Mucosa of descending colon (tissue), 3 donors: Measurements from ENCODE around the gene HTD2. TPM values are rescaled to one million over a fixed set of nuclear protein-coding genes. Genes with fewer than 3 reads are reported as not detected.

ENCODE experiments used
- ATAC-seq: fragments of 200-7000 bp; cut with Tn5 transposase; one replicate; pipeline ENCODE4 v1.9.1; 2020; ENCODE audit warnings: mild to moderate bottlenecking, moderate library complexity
- DNase-seq, 3 donors: peaks; one replicate each; pipeline ENCODE4 v3.0.0-alpha.2; 2020
- H3K36me3 ChIP-seq: fragments of 200-600 bp; one replicate; pipeline ENCODE4 v1.8.0; 2021; ENCODE audit warnings: low read depth, mild to moderate bottlenecking
- H3K4me1 ChIP-seq: fragments of 200-600 bp; one replicate; pipeline ENCODE4 v1.8.0; 2021; ENCODE audit warnings: low read depth, mild to moderate bottlenecking
- H3K4me3 ChIP-seq: fragments of 200-600 bp; one replicate; pipeline ENCODE4 v1.8.0; 2021; ENCODE audit warnings: mild to moderate bottlenecking
- H3K9me3 ChIP-seq: fragments of 200-600 bp; one replicate; pipeline ENCODE4 v1.8.0; 2021; ENCODE audit warnings: mild to moderate bottlenecking
- intact Hi-C, 2 donors: fragments of 100-400 bp; cut with DNase I in 1 of 2; cut with micrococcal nuclease in 1 of 2; formaldehyde crosslinking; loops; one replicate each; pipeline versions ENCODE4 v1.11.0 to v1.11.1; 2022; cut with DNase I, micrococcal nuclease
- total RNA-seq, 3 donors: library from RNA; stranded (reverse); fragmentation: NEBNext Ultra II Directional in 2 of 3; extraction: Animal tissue kit (Norgen Biotek cat#: 25700) in 2 of 3; gene quantifications; one replicate each; pipeline versions ENCODE4 v1.2.1 to v1.2.4, GENCODE V29; 2021 to 2023
- TF ChIP-seq, protein P1 (sequence below): fragments of 200-600 bp; IDR thresholded peaks from one replicate; pipeline ENCODE4 v1.8.0; 2022; ENCODE audit warnings: antibody characterized with exemption, mild to moderate bottlenecking
- donor health status: DM: no; HTN: no; CAD: no; lungs with moderate emphysema.
- donor health status: DM: no; HTN: no; CAD: no.
- donor health status: DM: no; HTN: yes; CAD: no.

Gene HTD2
- total RNA-seq, 3 donors from 2014 or later, result 9.7 to 13.7 (median 10.9) TPM

DNA sequence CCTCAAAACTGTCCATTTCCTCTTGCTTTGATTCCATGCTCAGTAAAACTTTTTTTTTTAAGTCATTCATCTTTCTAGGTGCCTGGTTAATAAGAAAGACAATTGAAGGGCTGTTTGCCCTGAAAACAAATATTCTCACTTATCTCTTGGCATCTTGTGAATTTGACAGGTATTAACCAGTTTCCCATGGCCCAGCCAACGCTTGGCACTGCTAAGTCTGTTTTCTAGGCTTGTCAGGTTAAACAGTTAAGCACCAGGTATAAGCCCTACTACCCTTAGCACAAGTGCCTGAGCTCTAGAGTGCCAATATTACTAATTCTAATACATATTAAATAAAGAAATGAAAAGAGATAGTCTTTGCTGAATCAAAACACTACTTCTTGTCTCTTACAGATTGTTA is 62.7 kb downstream of the HTD2 start:
- DNase-seq (no peak), ATAC-seq (no peak)
- Histone ChIP-seq H3K9me3 (no peaks in the 10 kb centered on the region), H3K4me3 (no peak overlapping the region), H3K36me3 (no peaks in the 10 kb centered on the region), H3K4me1 (no peaks in the 10 kb centered on the region)
- TF ChIP-seq, protein P1, sequence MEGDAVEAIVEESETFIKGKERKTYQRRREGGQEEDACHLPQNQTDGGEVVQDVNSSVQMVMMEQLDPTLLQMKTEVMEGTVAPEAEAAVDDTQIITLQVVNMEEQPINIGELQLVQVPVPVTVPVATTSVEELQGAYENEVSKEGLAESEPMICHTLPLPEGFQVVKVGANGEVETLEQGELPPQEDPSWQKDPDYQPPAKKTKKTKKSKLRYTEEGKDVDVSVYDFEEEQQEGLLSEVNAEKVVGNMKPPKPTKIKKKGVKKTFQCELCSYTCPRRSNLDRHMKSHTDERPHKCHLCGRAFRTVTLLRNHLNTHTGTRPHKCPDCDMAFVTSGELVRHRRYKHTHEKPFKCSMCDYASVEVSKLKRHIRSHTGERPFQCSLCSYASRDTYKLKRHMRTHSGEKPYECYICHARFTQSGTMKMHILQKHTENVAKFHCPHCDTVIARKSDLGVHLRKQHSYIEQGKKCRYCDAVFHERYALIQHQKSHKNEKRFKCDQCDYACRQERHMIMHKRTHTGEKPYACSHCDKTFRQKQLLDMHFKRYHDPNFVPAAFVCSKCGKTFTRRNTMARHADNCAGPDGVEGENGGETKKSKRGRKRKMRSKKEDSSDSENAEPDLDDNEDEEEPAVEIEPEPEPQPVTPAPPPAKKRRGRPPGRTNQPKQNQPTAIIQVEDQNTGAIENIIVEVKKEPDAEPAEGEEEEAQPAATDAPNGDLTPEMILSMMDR, result no peak
- intact Hi-C loops, result no loop called here

Other genes with a start within 250 kb of the HTD2 start
- 1 to 10 TPM; 3.3 to 9.6 (median 9.0) TPM for gene DNASE1L3, start 95.5 kb upstream of the HTD2 start, total RNA-seq
- gene ABHD6, start 68.7 kb upstream of the HTD2 start, total RNA-seq, result 10 to 100 TPM; 25.7 to 38.4 (median 26.7) TPM
- 10 to 100 TPM; 18.9 to 24.7 (median 22.3) TPM for gene RPP14, start 275 bp upstream of the HTD2 start, total RNA-seq
- 10 to 100 TPM; 14.5 to 33.4 (median 19.5) TPM for gene PXK, start 26.4 kb downstream of the HTD2 start, total RNA-seq
- gene PDHB, start 127.3 kb downstream of the HTD2 start, total RNA-seq, result 10 to 100 TPM; 65.0 to 69.6 (median 66.6) TPM
- 10 to 100 TPM in 1 of 3 donors, 1 to 10 TPM in 2; 6.5 to 11.4 (median 8.7) TPM for gene KCTD6, start 185.6 kb downstream of the HTD2 start, total RNA-seq
- gene ACOX2, start 230.7 kb downstream of the HTD2 start, total RNA-seq, result 10 to 100 TPM; 34.8 to 51.2 (median 48.9) TPM